LoVo (cell line): ENCODE results near the gene ROMO1.
"Not testable (repeated sequence)": the region's sequence is repeated elsewhere in the genome, so short reads cannot be mapped to it uniquely, and the experiment has no call there.

Experiments
- DNase-seq: peaks from one replicate; pipeline ENCODE4 v3.0.0-alpha.2; 2016; ENCODE audit warnings: low spot score

Gene ROMO1

DNA sequence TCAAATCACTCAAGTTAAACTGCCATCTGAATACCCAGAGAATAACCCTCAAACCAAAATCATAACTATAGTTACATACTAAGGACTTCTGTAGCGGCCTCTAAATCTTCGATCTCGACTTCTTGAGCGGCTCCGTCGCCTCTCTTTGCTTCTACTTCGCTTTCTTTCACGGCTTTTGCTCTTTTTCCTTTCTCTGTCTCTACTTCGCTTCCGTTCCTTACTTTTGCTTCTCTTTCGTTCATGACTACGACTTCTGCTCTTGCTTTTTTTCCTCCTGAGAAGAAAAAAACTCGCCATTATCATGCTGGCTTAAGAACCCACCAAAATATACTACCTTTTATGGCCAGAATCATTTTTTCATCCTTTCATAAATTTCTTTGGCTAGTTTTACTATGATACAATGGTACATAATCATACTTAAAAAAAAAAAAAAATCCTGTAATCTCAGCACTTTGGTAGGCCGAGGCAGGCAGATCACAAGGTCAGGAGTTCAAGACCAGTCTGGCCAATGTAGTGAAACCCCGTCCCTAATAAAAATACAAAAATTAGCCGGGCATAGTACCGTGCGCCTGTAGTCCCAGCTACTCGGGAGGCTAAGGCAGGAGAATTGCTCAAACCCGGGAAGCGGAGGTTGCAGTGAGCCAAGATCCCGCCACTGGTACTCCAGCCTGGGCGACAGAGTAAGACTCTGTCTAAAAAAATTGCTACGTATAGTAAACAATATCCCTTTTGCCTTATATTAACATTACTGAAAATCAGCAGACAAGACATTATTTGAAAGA is 32.8 kb downstream of the ROMO1 start:
- no peak for DNase-seq

DNA sequence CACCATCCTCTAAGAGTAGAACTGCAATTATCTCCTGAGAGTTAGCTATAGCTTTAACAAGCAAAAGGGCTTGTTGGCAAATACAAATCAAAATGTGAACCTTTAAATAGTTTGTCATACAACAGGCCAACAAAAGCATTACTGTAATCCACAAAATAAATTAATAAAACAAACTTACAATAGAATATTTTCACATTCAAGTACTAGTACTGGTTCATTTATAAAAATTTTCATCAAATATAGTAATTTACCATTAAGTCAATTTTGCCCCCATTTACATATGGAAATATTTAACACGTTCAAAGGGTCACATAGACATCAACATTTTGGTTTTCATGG is 33.4 kb downstream of the ROMO1 start:
- no peak for DNase-seq

DNA sequence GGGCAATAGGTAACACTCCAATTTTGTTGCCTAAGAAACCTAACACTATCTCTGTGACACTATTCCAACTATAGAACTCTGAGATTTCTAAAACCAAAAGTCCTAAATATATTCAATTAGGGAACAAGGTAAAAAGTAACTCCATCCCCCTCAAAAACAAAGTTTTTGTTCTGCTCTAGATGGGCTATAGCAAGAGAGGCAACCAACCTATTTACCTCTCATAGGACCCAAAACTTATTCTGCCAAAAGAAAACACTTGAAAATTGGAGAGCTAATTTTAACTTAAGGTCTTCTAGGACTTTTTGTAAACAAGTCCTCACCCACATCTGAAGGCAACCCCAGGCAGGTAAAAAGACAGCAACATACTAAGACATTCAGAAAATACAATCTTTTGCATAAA is 35.2 kb downstream of the ROMO1 start:
- no peak for DNase-seq

DNA sequence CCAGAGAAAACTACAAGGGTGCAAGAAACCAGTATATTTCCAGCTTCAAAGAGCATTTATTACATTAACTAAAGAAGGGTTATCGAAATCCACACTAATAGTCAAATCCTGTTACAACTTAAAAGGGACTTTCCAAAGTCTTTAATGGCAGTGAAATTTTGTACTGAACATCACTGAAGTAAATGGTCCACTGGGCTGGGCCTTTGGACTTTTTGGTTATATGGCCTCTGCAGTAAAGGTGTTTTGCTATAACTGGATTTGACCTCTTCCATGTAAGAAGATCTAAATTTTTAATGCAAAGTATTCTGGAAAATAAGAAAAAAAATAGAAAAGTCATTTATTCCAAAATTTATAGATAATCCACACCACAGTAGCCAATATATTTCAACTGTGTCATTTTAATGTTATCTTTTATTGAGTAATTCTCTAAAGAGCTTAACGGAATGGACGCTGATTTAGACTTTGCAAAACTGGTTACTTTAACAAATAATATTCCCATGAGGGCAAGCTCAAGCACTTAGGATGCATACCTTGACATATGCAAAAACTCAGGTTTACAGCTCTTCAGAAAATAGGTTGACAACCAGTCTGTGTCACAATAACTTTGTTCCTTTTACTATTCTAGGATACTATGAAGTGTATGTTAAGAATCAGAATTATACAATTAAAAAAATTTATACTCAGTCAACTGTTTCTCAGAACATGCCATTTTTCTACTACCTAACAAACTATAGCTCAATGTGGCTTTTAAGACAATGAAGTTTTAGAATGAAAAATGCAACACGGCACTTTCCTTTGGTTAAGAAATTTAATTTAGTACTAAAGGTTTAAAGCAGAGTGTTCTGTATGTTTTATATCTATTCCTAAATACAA is 35.8 kb downstream of the ROMO1 start:
- no peak for DNase-seq

DNA sequence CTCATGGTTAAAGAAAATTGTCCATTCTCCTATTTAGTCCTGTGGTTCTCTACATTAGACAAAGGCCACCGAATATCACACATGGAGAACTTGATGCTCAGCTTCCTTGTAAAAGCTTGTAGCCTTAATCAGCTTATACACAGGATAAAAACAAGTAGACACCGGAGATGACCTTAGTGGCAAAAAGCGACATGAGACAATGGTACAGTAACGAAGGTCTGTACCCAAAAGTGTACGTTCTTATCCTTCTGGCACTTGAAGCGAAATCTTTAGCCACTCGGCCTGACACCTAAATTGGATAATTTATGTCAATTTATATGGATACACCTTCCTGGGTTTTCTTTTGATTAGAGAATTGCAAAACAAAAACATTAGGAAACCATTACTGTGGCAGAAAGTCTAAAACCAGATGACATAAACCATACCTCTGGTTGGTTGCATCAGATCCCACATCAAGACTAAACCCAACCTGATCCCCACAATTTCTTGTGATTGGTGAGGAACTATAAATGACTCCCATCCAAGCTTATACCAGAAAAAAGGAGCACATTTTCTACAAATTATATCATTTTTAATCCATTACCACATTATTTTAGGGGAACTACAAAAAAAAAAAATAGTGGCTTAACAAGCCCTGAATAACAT is 36.7 kb downstream of the ROMO1 start:
- DNase-seq: no peak

DNA sequence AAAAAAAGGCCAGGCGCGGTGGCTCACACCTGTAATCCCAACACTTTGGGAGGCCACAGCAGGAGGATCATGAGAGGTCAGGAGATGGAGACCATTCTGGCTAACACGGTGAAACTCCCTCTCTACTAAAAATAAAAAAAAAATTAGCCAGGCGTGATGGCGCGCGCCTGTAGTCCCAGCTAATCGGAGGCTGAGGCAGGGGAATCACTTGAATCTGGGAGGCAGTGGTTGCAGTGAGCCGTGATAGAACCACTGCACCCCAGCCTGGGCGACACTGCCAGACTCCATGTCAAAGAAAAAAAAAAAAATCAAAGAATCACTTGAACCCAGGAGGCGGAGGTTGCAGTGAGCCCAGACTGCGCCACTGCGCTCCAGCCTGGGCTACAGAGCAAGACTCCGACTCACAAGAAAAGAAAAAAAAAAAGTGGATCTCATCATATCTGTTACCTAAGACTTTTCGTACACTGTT is 38.7 kb downstream of the ROMO1 start:
- no peak for DNase-seq

DNA sequence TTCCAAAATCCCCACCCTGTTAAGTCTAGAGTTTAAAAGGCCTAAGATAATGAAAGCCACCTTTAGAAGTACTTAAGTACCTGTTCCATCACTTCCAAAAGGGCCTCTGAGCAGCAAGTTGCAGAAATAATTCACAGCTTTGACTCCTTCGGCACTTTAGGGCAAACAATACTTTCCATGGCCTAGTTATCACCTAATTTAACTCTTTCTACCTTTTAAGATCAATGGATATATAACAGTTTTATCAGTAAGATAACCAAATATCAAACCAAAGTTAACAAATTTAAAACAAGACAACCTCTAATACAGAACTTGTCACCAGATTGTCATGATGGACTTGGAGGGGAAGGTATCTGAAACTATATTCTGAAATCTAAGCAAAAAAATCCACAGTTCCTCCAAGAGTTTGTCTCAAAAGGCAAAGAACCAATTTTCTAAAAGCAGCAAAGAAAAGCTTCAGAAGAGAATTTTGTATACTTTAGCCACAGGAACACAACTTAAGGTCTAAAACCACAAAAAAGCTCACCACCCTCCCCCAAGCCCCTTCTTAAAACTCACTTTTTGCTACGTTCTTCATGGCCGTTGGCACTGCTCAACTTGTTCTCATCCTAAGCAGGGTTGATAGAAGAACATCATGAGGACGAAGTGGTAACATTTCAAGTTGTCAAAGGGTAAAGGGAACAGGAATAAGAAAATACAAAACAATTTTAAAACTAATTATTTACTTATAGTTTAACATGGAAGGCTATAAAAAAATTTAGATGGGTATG is 39.4 kb downstream of the ROMO1 start:
- no peak for DNase-seq

DNA sequence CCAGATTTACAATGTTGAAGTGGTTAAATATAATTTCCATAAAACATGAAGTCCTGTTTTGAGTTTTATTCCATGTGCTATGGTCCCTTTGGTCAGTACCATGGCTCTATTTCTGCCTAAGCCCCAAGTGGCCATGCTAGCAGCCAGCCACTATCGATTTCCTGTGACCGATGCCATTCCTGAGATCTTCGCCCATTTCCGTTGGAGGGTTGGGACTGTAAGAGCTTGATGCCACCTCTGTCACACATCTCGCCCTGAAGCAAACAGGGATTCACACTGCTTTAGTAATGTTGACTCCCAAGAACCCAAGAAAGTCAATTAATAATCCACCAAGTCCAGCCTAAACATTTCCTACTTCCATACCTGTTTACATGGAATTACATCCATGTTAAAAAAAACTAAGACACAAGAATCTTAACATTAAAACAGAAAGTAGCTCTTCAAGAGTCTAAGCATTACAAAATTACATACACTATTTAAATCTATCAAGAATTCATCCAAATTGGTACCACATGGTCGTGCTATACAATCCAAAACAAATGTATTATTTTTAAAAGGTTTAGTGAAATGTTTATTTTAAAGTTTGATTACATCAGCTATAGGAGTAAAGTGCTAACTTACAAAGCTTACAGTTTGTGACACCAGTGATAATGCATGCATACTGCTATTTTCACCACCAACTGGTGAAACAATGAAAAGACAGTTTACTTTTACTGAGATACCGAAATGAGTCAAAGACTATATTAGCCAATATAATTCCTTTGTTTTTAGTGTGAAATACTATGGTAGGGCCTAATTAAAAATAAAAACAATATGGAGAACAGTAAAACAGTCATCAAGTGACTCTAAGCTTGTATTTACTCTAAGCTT is 40.3 kb downstream of the ROMO1 start:
- DNase-seq: no peak

DNA sequence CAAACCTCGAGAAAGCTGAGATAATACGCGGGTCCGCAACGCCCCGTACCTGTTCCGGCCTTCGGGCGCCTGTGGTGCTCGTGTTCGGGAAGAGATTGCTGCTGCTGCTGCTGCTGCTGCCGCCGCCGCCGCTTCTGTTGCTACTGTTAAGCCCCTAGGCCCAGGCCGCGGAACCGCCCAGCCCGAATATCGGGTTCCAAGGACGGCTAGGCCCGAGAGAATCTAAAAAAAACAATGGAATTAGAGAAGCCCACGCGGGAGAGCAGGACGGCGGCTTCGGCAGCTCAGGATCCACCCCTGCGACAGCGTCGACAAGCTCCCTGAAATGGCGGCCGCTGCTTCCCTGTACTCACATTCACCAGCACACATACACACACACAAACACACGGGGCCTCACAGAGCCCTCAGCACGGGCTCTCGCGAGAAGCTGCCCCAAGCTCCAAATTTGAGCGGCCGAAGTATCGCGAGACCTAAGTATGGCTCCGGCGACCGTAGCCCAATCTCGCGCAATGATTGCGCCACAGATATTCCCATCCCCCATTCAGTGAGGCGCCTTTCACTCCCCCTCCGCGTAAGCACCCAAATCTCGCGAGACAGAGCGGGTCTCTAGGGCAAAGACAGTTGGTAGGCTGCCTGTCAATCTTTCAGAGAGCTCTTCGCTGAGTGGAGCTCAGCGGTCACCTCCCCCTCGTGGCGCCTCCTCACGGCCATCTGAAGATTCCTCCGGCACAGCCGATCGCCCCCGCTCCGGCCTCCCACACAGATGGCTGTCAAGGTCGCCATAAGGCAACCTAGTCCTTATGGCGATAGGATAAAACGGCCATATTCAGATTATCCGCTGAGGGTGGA is 42.9 kb downstream of the ROMO1 start, which contains the start of gene RBM39:
Gene RBM39 (minus strand): TSS at position 369 of the 849 bp plus-strand sequence. CDS start 1,386 bp downstream, outside the sequence.
- DNase-seq: peak; percentile 100

DNA sequence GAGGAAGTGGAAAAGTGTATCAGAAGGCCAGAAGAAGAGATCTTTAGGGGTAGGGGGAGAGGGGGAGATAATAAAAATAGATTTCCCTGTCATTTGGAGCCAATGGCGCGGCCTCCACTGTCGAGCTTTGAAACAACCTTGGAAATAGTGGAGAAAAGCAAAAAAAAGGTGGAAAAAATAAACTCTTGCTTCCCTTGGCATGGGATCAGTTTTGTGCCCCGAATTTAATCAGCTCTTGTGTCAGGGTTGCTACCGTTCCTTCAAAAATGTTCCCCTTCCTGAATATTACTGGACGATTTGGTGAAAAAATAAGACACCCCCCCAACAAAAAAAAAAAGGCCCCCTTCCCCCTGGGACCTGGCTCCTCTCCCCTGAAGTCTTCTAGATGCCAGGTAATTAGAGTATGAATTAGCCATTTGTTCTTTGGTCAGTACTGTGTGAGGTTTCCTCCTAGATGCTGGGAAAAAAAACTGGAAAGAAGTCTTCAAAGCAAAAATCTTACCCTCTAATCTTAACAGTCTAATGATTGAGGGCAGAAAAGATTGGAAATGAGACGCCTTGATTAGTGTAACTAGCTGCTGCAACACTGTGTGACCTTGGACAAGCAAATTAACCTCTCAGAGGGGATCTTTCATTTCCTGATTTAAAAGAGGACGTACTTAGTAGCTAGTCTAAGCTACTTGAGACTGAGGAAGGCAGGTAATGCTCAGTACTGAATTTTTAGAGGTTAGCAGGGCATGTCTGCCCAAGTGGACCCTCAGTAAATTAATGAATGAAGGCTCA is 43.7 kb downstream of the ROMO1 start:
- DNase-seq: peak; percentile 40

DNA sequence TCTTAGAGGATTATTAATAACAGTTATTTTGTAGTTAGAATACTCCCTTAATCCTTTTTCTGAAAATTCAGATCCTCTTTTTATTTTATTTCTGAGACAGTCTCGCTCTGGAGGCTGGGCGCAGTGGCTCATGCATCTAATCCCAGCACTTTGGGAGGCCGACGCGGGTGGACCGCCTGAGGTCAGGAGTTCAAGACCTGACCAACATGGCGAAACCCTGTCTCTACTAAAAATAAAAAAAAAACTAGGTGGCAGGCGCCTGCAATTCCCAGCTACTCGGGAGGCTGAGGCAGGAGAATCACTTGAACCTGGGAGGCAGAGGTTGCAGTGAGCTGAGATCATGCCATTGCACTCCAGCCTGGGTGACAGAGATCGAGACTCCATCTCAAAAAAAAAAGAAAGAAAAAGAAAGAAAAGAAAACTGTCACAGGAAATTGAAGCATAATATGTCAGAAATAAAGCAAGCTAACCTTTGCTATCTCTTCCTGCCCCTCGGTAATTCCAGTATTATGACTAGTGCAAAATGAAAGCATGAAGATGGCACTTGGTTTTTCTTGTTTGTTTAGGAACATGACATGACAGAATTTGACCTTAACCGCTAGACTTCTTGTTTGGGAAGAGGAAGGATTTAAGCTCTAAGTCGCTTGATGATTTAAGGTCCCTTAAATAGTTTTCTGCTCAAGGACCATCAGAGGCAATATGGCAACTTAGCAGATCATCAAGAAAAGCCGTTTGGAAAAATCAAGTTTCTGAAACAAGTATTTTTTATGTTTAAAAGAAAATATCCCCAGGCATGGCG is 44.7 kb downstream of the ROMO1 start:
- no peak for DNase-seq

DNA sequence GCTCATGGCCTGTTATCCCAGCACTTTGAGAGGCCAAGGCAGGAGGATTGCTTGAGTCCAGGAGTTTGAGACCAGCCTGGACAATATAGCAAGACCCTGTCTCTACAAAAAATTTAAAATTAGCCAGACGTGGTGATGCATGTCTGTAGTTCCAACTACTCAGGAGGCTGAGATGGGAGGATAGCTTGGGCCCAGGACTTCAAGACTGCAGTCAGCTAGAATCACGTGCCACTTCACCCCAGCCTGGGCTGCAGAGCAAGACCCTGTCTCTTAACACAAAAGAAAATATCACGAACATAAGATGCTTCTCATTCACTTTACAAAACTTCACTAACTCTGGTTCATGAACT is 45.3 kb downstream of the ROMO1 start:
- not testable (repeated sequence) for DNase-seq
